GM18498 (cell line): Measurements from ENCODE around the gene DNMT3A.

Experiments used
- ATAC-seq: cut with Tn5 transposase; IDR thresholded peaks from one replicate; pipeline ENCODE4 v1.9.1; 2021; ENCODE audit warnings: mild to moderate bottlenecking, moderate library complexity; ENCODE audit not compliant: unreplicated experiment

Gene DNMT3A

DNA sequence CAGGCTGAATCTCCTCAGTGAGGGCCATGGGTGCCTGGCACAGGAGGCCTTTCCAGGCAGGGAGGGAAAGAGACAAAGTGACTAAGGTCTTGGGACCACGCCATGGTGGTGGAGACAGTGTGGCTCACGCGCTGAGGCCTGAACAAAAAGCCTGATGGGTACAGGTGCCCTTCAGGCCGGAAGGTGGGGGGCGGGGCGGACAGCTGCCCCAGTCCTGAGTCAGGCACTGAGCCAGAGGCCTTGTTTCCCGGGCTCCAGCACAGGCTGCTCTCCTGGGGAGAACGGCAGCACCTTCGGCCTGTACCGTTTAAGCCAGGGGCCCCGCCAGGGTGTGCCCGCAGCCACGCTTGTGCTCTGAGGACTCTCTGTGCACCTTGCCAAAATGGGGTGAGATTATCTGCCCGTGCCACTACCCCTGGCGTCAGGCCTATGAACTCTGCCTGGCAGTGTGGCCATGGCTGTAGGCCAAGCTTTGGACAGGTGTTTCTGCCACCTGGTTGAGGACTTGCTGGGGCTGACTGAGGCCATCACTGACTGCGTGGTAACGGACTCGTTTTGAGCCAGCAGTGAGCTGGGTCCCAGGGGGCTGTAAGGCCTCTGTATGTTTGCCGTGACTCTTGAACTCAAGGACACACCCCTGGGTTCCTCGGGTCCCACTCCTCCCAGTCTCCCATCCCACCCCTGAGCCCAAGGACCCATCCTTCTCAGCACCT lies 31.7 kb upstream of the DNMT3A start:
- no peak for ATAC-seq

DNA sequence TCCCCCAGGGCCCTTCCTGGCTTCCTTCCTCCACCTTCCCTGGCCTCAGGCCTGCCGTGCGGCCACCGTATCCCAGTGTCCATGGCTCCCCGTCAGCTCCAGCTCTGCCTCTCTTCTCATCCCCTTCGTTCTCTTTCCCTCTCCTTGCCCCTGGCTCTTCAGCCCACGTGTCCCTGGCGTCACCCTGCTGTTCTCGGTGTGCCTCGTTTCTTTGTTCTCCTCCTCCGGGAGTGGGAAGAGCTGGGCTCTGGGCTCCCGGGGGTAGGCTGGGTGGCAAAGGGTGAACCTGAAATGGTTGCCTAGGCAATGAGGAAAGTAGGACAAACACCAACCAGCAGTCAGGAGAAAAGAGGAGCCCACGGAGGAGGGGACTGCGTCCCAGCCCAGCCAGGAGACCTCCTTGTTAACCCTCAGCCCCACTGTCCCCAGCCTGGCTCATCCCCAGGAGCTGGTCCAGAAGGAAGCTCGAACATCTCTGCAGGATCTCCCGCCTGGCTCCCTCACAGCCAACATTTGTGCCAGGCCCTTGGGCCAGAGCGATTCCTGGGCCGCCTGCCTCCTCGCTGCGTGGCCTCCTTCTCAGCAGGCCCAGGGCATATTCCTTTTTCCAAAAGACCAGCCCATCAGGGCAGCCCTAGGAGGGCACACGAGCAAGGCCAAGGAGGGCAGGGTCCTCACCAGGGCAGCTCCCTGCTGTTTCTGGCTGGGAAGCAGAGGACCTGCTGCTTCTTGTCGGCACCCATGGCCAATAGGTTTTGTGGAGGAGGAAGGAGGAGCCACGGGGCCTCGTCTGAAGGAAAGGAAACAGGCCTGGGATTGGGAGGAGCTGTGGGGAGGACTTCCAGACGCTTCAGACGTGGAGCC lies 30.9 kb upstream of the DNMT3A start:
- no peak for ATAC-seq

DNA sequence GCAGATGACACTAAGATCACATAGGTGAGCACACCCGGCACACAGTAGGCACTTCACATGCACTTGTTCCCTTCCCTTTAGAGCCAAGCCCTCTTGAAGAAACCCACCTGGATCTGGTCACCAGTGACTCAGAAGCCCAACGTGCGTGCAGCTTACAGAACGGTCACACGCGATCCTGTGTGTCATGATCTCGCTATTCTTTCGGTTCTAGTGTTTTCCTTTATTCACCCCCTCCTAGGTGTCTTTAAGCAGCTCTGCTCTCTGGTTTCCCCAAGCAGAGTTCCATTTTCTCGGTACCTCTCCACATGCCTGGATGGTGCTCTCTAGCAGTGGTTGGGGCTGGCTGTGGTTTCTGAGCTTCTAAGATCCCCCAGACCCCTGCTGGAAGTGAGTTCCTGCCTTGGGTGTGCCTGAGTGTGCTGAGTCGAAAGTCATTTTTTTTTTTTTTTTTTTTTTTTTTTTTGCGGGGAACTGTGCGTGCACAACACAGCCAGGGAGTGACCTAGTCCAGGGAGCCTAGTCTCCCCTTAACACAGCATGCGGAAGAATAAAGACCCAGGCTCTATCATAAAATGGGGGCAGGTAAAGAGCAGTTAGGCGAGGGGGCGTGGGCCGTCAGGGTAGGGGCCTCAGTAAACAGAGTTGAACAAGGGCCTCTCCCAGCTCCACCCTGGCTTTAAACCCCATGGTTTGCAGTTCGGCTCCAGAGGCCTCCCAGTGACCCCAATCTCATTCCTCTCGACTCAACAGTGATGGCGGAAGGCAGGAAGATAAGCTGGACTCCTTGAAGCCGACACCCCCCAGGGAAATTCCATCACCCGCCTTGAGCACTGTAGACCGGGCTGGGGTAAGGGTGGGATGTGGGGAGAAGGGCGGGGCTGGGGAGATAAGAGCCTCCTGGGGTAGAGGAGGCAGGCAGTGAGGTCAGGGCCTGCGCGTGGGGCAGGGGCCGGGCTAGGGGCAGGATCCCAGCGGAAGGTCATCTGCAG lies 29.8 kb upstream of the DNMT3A start:
- no peak for ATAC-seq

DNA sequence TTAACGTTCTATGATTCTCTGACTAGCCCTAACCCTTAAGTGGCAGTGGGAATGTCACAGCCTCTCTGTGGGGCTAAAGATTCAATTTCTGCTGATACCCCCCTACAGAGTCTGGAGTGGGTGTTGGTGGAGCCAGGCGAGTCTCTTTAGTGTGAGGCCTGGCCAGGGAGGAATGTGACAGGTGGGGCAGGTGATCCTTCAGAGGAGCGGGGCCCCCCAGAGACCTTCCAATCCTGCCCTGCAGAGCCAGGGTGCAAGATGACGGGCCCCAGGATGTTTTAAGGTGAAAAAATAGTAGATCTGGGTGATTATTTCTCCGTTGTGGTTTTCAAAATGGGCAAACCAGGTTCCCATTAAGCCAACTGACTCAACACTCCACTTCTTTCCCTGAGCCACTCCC lies 28.2 kb upstream of the DNMT3A start:
- no peak for ATAC-seq

DNA sequence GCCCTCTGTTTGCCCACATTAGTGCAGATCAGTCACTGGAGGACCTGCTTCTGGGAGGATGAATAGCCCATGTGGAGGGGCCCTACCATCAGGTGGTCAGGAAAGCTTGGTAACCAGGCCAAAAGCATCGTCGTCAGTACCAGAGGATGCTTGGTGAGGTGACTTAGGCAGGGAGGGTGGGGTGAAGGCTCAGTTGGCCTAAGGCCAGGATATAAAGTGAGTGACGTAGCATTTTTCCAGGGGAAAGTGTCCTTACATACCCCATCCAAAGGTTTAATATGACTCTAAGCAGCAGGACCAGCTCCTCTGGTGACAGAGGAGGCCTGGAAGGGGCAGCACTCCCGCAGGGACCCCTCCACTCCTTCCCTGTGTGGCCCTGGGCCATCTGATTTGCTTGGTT lies 27.7 kb upstream of the DNMT3A start:
- no peak for ATAC-seq

DNA sequence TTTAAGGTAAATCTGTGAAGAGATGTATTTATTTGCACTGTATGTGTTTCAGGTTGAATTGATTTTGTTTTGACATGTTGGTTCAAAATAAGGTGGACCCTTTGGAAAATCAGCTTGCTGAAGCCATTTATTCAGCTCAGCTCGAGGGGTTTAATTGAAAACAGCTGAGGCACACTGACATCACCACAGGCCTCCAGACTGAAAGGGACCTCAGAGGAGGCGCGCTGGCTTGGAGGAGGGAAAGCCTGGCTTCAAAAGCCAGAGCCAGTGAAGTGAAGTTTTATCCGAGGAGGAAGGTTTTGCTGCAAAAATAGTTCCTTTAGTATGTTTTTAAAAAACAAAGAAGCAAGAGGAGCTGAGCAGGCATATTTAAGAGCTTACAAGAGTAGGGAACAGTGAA lies 26.9 kb upstream of the DNMT3A start:
- no peak for ATAC-seq

DNA sequence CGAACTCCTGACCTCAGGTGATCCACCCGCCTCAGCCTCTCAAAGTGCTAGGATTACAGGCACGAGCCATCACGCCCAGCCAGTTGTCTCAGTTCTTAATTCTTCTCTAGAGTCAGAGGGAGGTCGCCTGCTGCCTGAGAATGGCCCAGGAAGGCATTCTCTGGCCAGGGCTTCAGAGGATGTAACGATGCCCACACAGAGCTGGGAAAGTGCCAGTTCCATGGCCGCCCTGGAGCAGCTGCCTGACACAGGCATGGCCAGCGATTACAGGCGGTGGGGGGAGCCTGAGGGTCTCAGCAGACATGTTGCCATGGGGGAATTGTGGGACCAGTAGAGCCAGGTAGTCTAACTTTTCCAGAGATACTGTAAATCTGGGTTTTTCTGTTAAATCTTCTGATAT lies 25.6 kb upstream of the DNMT3A start:
- ATAC-seq = no peak

DNA sequence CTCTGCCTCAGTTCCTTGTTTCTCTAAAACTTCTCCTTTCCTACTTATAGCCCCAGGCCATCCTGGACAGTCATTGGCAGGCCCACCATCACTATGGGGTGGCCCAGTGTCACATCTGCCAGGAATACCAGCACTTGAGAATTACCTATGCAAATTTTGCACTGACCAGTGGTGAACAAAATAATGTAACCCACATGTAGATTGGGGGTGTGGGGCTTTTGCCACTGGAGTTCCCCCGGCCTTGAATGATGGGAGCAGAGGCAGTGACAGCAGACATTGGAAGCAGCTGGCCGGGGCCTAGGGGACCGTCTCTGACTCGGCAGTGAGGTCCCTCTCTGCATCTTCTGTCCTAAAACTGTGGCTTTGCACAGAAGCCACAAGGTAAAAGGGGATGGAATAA lies 24.9 kb upstream of the DNMT3A start:
- ATAC-seq = no peak

DNA sequence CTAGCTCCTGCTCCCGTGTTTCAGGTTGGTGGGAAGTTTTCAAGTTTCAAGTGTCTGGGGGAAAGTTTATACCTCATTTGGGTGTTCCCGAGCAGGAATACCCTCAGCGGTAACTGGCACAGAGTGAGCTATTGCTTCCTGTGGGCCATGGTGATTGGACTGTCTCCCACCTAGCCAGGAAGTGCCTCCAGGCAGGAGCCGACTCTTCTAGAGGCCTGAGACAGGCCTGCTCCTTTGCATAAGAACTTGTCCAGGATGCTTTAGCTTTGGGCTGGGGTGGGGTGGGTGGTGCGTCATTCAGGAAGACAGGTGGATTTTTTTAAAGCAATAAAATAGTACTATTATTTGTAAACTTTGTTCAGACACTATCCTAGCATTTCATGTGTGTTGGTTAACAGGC lies 23.5 kb upstream of the DNMT3A start:
- ATAC-seq = no peak

DNA sequence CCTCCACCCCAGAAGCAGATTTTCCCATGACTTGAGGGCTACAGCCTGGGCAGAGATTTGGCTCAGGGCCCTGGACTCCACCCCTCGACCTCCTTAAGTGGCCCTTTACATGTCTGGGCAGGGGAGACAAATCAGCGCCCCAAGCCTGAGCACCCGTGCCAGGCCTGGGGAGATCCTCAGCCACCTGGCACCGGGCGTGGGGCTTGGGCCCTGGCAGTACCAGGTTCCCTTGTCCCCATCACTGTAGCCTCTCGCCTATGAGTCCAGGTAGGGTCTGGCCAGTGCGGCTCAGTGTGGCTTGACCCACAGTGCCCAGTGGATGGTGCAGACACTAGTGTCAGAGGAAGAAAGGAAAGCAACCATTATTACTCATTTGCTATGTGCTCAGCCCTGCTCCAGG lies 22.0 kb upstream of the DNMT3A start:
- no peak for ATAC-seq

DNA sequence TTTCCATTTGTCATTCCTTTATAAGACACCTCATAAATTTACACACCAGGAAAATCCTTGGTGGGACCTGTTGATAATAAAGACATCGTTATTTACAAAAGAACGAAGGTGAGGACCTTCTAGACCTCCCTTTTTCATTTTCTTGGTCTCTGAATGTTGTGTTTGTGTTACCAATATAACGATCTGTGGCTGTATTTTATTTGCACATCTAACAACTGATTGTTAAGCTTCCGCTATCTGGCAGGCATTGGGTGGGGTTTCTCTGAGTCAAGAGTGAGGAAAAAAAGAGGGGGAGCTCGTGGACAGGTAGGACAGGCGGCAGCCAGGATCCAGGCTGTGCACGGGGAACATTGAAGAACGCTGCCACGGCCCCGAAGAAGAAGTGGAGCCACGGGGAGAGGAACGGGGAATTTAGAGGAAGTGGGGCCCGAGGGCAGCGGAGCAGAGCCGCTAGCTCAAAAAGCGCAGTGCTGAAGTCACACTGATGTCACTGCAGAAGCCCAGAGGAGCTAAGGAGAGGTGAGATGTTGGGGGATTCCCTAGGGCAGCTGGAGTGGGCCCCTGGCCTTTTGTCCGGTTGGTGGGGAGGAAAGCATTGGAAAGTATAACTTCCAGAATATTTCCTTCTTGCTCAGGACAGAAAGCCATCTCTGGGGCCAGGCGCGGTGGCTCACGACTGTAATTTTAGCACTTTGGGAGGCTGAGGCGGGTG lies 20.9 kb upstream of the DNMT3A start:
- peak; percentile 74 for ATAC-seq

DNA sequence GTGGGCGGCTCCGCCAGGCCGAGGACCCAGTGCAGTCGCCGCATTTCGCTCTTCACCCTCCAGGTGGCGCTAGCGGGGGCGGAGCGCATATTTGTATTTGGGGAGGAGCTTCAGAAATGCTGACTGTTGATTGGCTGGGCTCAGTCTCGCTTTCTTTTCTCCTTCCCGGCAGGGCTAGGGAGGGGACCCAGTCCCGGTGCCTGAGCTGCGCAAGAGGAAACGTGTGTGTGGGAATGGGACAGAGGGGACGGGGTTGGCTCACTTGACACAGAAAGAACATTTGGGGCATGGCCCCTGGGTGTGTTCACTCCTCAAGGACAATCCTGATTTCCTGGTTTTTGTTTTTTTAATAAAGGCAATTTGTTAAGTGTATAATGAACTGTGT lies 20.3 kb upstream of the DNMT3A start:
- ATAC-seq = peak; percentile 85

DNA sequence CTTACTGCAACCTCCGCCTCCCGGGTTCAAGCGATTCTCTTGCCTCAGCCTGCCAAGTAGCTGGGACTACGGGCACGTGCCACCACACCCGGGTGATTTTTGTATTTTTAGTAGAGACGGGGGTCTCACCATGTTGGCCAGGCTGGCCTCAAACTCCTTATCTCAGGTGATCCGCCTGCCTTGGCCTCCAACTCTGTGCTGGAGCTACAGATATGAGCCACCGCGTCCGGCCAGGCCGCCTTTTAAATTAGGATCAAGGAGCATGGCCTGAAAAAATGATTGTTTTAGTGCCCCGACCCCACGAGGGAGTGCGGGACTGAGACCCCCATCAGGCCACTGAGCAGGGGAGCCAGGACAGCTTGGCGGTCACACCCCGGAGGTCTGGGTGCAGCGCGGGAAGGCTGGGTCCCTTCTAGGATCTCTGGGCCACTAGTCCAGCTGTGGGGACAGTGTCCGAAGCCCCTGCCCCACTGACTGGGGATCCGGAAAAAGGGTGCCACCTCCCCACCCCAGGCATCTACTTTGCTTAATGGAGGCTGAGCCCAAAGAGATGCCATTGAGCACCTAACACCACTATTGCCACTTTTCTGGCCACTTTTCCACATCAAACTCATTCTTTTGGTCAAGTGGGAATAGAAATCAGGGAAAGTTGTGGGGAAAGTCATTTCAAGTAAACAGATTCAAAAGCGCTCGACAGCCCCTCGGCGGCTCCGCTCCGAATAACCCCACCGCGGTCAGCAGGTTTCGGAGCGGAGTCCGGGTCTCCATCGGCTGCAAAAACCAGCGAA lies 19.7 kb upstream of the DNMT3A start:
- ATAC-seq = no peak

DNA sequence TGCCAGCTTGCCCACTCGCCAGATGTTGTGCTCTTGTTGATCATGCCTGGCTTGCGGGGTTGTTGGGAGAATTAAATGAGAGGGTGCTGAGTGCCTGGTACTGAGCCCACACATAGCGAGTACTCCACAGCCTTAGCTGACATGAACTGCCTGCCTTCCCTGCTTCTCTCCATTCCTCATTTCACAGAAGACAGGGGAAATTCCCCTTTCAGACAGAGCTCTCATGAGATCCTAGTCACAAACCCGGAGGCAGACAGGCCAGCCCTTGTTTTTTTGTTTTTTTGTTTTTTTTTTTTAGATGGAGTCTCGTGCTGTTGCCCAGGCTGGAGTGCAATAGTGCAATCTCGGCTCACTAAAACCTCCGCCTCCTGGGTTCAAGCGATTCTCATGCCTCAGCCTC lies 17.1 kb upstream of the DNMT3A start:
- ATAC-seq = no peak

DNA sequence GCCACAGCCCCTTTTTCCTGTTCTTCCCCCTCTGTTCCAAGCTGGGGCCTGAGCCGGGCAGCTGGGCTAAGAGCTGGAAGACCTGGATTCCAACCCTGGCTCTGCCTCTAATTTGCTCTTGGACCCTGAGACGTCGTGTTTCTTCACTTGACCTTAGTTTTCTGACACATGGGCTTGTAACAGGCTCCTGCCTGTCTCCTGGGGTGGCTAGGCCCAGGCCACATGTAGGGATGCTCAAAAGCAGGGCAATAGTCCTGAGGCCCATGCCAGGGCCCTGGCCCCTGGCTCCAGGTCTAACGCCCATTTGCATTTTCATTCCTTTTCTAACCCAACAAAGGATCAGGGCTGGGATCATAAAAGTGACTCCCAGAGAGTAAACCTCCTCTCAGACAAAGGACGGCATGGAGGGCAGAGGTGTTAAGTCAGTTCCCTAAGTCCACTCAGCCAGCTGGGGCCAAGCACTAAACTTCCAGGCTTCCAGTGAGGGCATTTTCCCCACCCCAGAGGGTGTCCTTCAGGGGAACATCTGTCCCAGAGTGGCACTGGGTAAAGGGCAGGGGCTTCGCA lies 16.6 kb upstream of the DNMT3A start:
- no peak for ATAC-seq

DNA sequence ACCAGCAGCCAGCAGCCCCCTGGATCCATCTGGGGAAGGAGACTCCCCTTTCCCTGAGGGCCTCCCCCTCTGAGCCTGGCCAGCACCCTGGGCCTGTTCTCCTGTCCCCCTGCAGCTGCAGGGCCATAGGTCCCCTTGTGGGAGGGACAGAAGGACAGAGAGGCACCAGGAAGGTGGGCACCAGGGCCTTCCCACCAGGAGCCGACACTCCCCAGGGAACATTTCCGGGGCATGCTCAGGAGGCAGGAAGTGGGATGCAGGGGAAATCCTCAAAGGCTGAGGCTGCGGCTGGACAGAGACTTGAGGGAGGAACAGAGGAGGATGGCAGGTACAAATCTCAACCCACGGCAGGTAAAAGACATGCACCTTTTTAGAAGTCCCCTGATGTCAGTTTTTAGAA lies 14.4 kb upstream of the DNMT3A start:
- no peak for ATAC-seq

DNA sequence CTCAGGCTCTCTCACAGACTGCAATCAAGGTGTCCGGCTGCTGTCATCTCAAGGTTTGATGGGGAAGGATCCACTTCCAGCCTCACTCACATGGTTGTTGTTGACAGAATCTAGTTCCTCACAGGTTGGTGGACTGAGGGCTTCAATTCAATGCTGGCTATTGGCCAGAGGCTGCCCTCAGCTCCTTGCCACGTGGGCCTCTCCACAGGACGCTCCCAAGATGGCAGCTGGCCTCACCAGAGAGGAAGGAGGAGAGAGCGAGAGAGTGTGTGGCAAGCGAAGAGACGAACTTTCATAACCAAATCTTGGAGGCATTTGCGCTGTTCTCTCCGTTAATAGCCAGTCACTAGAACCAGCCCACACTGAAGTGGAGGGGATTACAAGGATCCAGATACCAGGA lies 13.5 kb upstream of the DNMT3A start:
- no peak for ATAC-seq

DNA sequence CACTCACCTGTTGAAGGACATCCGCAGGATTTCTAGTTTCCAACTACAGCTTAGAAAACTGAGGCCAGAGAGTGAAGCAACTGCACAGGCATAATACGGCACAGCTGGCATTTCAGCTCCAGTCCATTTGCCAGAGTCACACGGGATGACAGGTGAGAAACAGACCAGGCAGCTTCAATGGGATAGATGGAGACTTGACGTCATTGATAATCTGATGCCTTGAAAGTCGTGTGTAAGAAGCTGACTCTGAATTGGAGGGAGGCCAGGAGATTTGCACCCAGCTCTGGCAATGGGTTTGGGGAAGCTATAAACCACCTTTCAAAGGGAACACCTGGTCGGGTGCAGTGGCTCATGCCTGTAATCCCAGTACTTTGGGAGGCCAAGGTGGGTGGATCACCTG lies 12.4 kb upstream of the DNMT3A start:
- ATAC-seq = no peak

DNA sequence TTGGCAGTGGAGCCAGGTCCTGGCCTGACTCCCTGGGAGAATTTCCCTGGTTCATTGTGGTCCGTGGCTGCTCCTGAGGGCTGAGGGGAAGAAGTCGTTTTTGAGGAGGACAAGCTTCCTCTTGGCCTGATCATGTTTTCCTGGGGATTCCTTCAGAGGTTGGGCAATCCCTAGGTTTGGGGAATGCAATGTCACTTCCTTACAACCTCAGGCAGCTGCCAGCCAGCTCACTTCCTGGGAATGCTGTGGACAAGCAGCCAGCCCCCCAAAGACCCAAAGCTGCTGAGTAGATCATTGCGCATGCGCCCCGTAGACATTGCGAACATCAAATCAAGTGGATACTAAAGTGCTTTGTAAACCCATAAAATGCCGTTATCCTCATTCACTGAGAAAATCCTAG lies 7.7 kb upstream of the DNMT3A start:
- ATAC-seq = no peak

DNA sequence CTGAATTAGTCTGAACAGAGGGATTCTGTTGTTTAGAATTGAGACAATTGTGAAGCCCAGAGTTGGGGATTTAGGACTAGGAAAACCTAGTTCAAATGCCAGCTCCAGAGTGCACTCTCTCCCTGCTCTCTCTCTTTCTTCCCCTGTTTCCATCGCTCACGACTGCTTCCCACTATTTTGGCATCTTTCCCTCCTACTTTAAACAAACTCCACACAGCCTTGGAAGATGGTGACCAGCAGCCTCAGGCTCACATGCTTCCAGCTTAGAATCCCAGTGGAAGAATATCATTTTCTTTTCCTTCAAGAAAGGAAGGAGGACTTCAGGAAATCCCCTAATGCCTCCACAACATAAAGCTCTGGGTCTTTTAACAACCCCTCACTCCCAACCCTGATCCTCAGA lies 6.1 kb upstream of the DNMT3A start:
- no peak for ATAC-seq
